WERI-Rb-1 (cell line): Measurements from ENCODE around the gene GALNT9.
"Not testable (repeated sequence)": the region's sequence is repeated elsewhere in the genome, so short reads cannot be mapped to it uniquely, and the experiment has no call there.

Experiments
- DNase-seq: peaks from one replicate; pipeline ENCODE4 v3.0.0-alpha.2; 2020
- H3K27ac ChIP-seq: fragments of 250-450 bp; sonication (Bioruptor Pico); 2 replicates; pipeline ENCODE4 v1.5.1; 2020; ENCODE audit warnings: mild to moderate bottlenecking, moderate library complexity
- H3K27me3 ChIP-seq: fragments of 250-450 bp; sonication (Bioruptor Pico); 2 replicates; pipeline ENCODE4 v1.5.1; 2021; ENCODE audit warnings: mild to moderate bottlenecking, low read depth, moderate library complexity; ENCODE audit not compliant: insufficient read depth, severe bottlenecking
- H3K36me3 ChIP-seq: fragments of 250-450 bp; sonication (Bioruptor Pico); 2 replicates; pipeline ENCODE4 v1.5.1; 2020; ENCODE audit warnings: mild to moderate bottlenecking, moderate library complexity
- H3K4me3 ChIP-seq: 2 replicates; pipeline ENCODE4 v1.5.1; 2011; ENCODE audit warnings: low read depth, mild to moderate bottlenecking, control low read depth, low read length
- H3K9me3 ChIP-seq: fragments of 250-450 bp; sonication (Bioruptor Pico); 2 replicates; pipeline ENCODE4 v1.5.1; 2021; ENCODE audit warnings: mild to moderate bottlenecking, moderate library complexity; ENCODE audit not compliant: severe bottlenecking
- TF ChIP-seq, protein P1 (sequence below): IDR thresholded peaks from 2 replicates; pipeline ENCODE4 v1.5.1; 2011; ENCODE audit warnings: low read depth, mild to moderate bottlenecking, control low read depth, inconsistent platforms, low read length

GALNT9 gene

GRCh38 chr12:132306885-132307191, 22.6 kb downstream of the GALNT9 start:
- Histone ChIP-seq H3K27me3 (no peaks in the 10 kb centered on the region), H3K9me3 (no peaks in the 10 kb centered on the region), H3K36me3 (no peaks in the 10 kb centered on the region), H3K27ac (no peak overlapping the region), H3K4me3 (no peak overlapping the region)
- TF ChIP-seq, protein P1, sequence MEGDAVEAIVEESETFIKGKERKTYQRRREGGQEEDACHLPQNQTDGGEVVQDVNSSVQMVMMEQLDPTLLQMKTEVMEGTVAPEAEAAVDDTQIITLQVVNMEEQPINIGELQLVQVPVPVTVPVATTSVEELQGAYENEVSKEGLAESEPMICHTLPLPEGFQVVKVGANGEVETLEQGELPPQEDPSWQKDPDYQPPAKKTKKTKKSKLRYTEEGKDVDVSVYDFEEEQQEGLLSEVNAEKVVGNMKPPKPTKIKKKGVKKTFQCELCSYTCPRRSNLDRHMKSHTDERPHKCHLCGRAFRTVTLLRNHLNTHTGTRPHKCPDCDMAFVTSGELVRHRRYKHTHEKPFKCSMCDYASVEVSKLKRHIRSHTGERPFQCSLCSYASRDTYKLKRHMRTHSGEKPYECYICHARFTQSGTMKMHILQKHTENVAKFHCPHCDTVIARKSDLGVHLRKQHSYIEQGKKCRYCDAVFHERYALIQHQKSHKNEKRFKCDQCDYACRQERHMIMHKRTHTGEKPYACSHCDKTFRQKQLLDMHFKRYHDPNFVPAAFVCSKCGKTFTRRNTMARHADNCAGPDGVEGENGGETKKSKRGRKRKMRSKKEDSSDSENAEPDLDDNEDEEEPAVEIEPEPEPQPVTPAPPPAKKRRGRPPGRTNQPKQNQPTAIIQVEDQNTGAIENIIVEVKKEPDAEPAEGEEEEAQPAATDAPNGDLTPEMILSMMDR: no peak
- no peak for DNase-seq

DNA sequence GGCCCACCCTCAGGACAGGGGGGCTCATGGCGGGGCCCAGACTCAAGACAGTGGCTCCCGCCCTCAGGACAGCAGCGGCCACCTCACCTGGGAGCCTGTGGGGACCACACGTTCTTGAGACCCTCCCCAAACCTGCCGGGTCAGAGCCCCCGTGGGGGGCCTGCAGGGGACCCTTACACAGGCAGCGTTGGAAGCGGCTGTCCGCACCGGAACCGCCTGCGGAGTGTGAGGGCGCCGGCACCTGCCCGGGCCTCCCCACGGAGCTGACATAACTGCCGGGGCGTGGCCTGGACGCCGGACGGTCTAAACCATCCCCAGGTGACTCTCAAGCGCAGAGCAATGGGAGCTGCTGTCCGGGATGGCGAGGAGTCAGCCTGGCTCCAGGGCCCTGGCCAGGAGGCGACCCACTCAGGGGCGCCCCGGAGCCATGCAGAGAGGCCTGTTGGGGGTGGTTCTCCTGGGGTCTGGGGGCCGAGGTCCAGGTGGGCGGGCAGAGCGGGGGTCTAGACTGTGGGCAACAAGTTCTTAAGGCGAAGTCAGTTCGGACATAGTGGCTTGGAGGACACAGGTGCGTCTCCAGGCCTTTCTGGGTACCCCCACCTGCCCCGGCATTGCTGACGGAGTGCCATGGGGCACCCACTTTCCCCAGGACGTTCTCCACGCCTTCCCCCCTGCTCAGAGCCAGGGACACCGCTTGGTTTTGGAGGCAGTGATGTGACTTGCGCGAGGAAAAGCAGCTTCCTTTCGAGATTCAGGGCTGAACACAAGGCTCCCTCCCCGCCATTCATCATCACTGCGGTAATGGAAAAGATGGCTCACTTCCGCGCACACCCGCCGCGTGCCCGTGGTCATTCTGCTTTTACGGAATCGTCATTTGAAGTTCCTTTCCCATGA, 23.2 kb downstream of the GALNT9 start:
- TF ChIP-seq, protein P1: no peak
- Histone ChIP-seq H3K9me3 (no peaks in the 10 kb centered on the region), H3K4me3 (no peak overlapping the region), H3K27me3 (no peaks in the 10 kb centered on the region), H3K36me3 (no peaks in the 10 kb centered on the region), H3K27ac (no peak overlapping the region)
- DNase-seq: no peak

GRCh38 chr12:132305560-132305966, 23.8 kb downstream of the GALNT9 start:
- TF ChIP-seq, protein P1: no peak
- H3K4me3 ChIP-seq: no peak overlapping the region
- no peaks in the 10 kb centered on the region for H3K27me3 ChIP-seq
- H3K36me3 ChIP-seq: no peaks in the 10 kb centered on the region
- no peak for DNase-seq
- no peak overlapping the region for H3K27ac ChIP-seq
- H3K9me3 ChIP-seq: no peaks in the 10 kb centered on the region

- not testable (repeated sequence) for DNase-seq, H3K27me3 ChIP-seq, H3K27ac ChIP-seq, H3K4me3 ChIP-seq, H3K36me3 ChIP-seq, H3K9me3 ChIP-seq
These were observed 24.5 kb downstream of the GALNT9 start for GRCh38 chr12:132304866-132305265.

- H3K27me3 ChIP-seq, H3K9me3 ChIP-seq, H3K36me3 ChIP-seq, H3K27ac ChIP-seq, H3K4me3 ChIP-seq, DNase-seq: not testable (repeated sequence)
These were observed 25.5 kb downstream of the GALNT9 start for GRCh38 chr12:132303853-132304373.

- TF ChIP-seq, protein P1: no peak
- Histone ChIP-seq H3K36me3 (no peaks in the 10 kb centered on the region), H3K9me3 (no peaks in the 10 kb centered on the region), H3K27me3 (no peaks in the 10 kb centered on the region), H3K4me3 (no peak overlapping the region), H3K27ac (no peak overlapping the region)
- no peak for DNase-seq
These were observed 26.7 kb downstream of the GALNT9 start for GRCh38 chr12:132302466-132303358.
